Epithelial cell of umbilical artery (primary cell): ENCODE data around the gene OR52E5. TPM values are rescaled to one million over a fixed set of nuclear protein-coding genes. Genes with fewer than 3 reads are reported as not detected.

Source experiments
- total RNA-seq: library from RNA; depleted of rRNA; stranded (reverse); fragments of >200 nt; gene quantifications from 2 replicates; pipeline ENCODE4 v1.2.3, GENCODE V29; 2014

OR52E5 gene
- not detected in 2 replicates for total RNA-seq

DNA sequence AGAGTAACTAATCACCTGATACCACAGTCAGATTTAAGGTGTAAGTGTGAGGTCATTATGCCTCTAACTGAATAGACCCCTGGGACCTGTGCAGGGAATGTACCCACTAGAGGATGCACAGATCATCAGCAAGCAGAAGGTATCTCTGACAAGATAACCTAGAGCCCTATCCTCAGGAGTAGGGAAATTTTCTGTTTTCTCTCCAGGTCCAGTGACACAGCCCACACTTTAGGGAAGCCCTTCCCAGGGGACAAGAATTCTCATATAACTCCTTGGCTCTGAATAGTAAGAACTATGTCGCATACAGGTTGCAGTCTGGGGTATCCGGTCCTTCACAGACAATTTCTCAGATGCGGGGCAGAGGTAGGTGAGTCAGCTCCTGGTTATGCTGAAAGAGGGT lies at the start of gene OR52E5:
Gene OR52E5, plus strand, starts transcription at position 301 of the 400 bp plus-strand sequence. CDS start 7,569 bp downstream, outside the sequence.

DNA sequence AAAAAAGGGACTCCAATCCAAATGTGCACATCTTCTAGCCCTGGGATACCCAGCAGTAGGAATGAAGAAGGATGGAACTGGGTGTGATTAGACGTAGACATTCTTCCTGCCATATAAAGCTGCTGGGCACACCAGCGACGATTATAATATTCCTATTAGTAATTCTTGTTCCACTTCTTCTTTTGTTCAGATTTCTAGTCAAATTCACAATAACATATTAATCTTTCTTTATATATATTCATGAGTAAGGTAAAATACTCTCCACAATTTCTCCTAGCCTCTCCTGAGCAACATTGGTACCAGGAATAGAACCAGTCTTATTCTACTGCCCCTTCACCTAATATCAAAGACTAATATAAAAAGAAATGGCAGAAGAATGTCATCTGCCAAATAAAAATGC lies 35.4 kb upstream of the OR52E5 start, which contains the start of gene OR52E8:
Gene OR52E8, minus strand, starts transcription at position 101 of the 400 bp plus-strand sequence. Its CDS starts 0 bp downstream, at position 101.

GRCh38 chr11:5880329-5880728 lies 12.7 kb upstream of the OR52E5 start, which contains the start of gene OR52E4:
Gene OR52E4 (plus strand): TSS chr11:5880629. CDS start chr11:5884293, 3,664 bp downstream.

DNA sequence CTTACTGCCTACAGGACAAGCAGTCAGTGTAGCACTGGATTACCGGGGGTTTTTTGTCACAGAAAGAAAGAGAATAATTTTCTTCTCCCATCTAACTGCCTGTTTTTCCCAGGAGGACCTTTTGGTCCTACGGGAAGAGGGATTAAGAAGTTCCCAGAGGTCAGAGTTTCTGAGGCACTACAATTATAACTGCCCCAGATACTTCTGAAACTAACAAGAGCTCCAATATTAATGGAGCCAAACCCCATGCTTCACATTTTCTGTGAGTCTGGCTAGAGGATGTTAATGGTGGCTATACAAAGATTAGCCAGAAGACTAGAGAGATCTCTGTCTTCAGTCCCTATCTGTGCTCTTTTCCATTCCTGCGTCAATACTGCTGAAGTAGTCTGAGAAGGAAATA lies 48.9 kb downstream of the OR52E5 start, which contains the start of gene OR56A3:
Gene OR56A3, plus strand, starts transcription at position 301 of the 400 bp plus-strand sequence. CDS start 5,096 bp downstream, outside the sequence.

Other genes with a start within 250 kb of the OR52E5 start
- gene TRIM5, start 208.1 kb upstream of the OR52E5 start, total RNA-seq = 84.8 and 97.6 TPM in 2 replicates
- gene TRIM22, start 203.4 kb upstream of the OR52E5 start, total RNA-seq = 89.6 and 196 TPM in 2 replicates
- gene OR56B1, start 156.8 kb upstream of the OR52E5 start, total RNA-seq = not detected in 2 replicates
- not detected in 2 replicates for gene OR52N4, start 139.0 kb upstream of the OR52E5 start, total RNA-seq
- not detected in 2 replicates for gene OR52N5, start 109.9 kb upstream of the OR52E5 start, total RNA-seq
- gene OR52N1, start 101.9 kb upstream of the OR52E5 start, total RNA-seq = not detected in 2 replicates
- not detected in 2 replicates for gene OR52N2, start 84.3 kb upstream of the OR52E5 start, total RNA-seq
- not detected in 2 replicates for gene OR52E6, start 51.3 kb upstream of the OR52E5 start, total RNA-seq
- not detected in 2 replicates for gene OR52E8, start 35.5 kb upstream of the OR52E5 start, total RNA-seq
- not detected in 2 replicates for gene OR52E4, start 12.6 kb upstream of the OR52E5 start, total RNA-seq
- gene OR56A3, start 49.0 kb downstream of the OR52E5 start, total RNA-seq = not detected in 2 replicates
- gene OR56A5, start 75.3 kb downstream of the OR52E5 start, total RNA-seq = not detected in 2 replicates
- gene OR52L1, start 93.8 kb downstream of the OR52E5 start, total RNA-seq = not detected in 2 replicates
- gene OR56A4, start 113.7 kb downstream of the OR52E5 start, total RNA-seq = not detected in 2 replicates
- under 0.01 TPM in 1 of 2 replicates, not detected in the other for gene OR56A1, start 137.6 kb downstream of the OR52E5 start, total RNA-seq
- not detected in 2 replicates for gene OR56B4, start 214.5 kb downstream of the OR52E5 start, total RNA-seq